Keratinocyte (primary cell): ENCODE measurements around the gene AGAP5.

ENCODE experiments used
- EZH2 ChIP-seq: IDR thresholded peaks from one replicate; pipeline ENCODE4 v1.6.1; 2012; ENCODE audit warnings: inconsistent platforms, mild to moderate bottlenecking, low read length, moderate library complexity
- TF ChIP-seq, protein P1 (sequence below), 3 experiments: IDR thresholded peaks in 1 of 3; conservative IDR thresholded peaks in 1 of 3; optimal IDR thresholded peaks in 1 of 3; 2 replicates in 2 of 3; 3 replicates in 1 of 3; pipeline versions ENCODE3 to v1.5.1; 2011; ENCODE audit warnings: low read length in 3 of 3, mild to moderate bottlenecking in 3 of 3, moderate library complexity in 2 of 3, control low read depth in 1 of 3, inconsistent platforms in 1 of 3; ENCODE audit not compliant: insufficient read depth in 2 of 3; ENCODE audit errors: extremely low read depth in 1 of 3

GRCh38 chr10:73646598-73647041 lies 51.3 kb downstream of the AGAP5 start:
- TF ChIP-seq, protein P1, sequence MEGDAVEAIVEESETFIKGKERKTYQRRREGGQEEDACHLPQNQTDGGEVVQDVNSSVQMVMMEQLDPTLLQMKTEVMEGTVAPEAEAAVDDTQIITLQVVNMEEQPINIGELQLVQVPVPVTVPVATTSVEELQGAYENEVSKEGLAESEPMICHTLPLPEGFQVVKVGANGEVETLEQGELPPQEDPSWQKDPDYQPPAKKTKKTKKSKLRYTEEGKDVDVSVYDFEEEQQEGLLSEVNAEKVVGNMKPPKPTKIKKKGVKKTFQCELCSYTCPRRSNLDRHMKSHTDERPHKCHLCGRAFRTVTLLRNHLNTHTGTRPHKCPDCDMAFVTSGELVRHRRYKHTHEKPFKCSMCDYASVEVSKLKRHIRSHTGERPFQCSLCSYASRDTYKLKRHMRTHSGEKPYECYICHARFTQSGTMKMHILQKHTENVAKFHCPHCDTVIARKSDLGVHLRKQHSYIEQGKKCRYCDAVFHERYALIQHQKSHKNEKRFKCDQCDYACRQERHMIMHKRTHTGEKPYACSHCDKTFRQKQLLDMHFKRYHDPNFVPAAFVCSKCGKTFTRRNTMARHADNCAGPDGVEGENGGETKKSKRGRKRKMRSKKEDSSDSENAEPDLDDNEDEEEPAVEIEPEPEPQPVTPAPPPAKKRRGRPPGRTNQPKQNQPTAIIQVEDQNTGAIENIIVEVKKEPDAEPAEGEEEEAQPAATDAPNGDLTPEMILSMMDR (optimal IDR thresholded peaks at IDR 0.05 in 1 of 3, IDR thresholded peaks at IDR 0.05 in 1 of 3, conservative IDR thresholded peaks at IDR 0.05 in 1 of 3; ENCODE audit: extremely low read depth in 1 of 3, insufficient read depth in 2 of 3, low read length in 3 of 3), result no peak
- no peak for TF ChIP-seq EZH2
